IPS-18c (cell line): ENCODE measurements around the gene GRPEL1.

ENCODE experiments used
- H3K4me3 ChIP-seq: 2 replicates; pipeline ENCODE4 v1.7.0; 2013; ENCODE audit warnings: low read depth, mild to moderate bottlenecking, low read length, moderate library complexity; ENCODE audit not compliant: insufficient read depth
- H3K9me3 ChIP-seq: one replicate; pipeline ENCODE4 v1.6.1; 2013; ENCODE audit warnings: mild to moderate bottlenecking, low read length, moderate library complexity; ENCODE audit not compliant: control insufficient read depth, insufficient read depth

Gene GRPEL1

GRCh38 chr4:7021930-7022664 is 45.8 kb downstream of the GRPEL1 start:
- Histone ChIP-seq H3K4me3 (no peak overlapping the region), H3K9me3 (peaks cover 3% of the 10 kb centered on the region)

GRCh38 chr4:7021355-7021754 is 46.5 kb downstream of the GRPEL1 start:
- no peak overlapping the region for H3K4me3 ChIP-seq
- H3K9me3 ChIP-seq = peaks cover 3% of the 10 kb centered on the region

GRCh38 chr4:7020856-7021255 is 47.0 kb downstream of the GRPEL1 start:
- peaks cover 3% of the 10 kb centered on the region for H3K9me3 ChIP-seq
- no peak overlapping the region for H3K4me3 ChIP-seq

GRCh38 chr4:7020290-7020689 is 47.6 kb downstream of the GRPEL1 start:
- no peak overlapping the region for H3K4me3 ChIP-seq
- H3K9me3 ChIP-seq = peaks cover 3% of the 10 kb centered on the region

GRCh38 chr4:7019367-7019766 is 48.5 kb downstream of the GRPEL1 start:
- Histone ChIP-seq H3K4me3 (no peak overlapping the region; the same call in 1 of the 2 replicates), H3K9me3 (peaks cover 3% of the 10 kb centered on the region)

GRCh38 chr4:7018281-7018680 is 49.6 kb downstream of the GRPEL1 start:
- H3K9me3 ChIP-seq = peaks cover 3% of the 10 kb centered on the region
- no peak overlapping the region for H3K4me3 ChIP-seq

- Histone ChIP-seq H3K9me3 (peaks cover 3% of the 10 kb centered on the region), H3K4me3 (no peak overlapping the region)
Measured at GRCh38 chr4:7017446-7018048, 50.3 kb downstream of the GRPEL1 start.

GRCh38 chr4:7016512-7016911 is 51.4 kb downstream of the GRPEL1 start:
- no peak overlapping the region for H3K4me3 ChIP-seq
- H3K9me3 ChIP-seq = peaks cover 3% of the 10 kb centered on the region

GRCh38 chr4:7016086-7016485 is 51.8 kb downstream of the GRPEL1 start:
- no peak overlapping the region for H3K4me3 ChIP-seq
- peaks cover 3% of the 10 kb centered on the region for H3K9me3 ChIP-seq

GRCh38 chr4:7015383-7016035 is 52.4 kb downstream of the GRPEL1 start:
- peaks cover 3% of the 10 kb centered on the region for H3K9me3 ChIP-seq

GRCh38 chr4:7014815-7015214 is 53.0 kb downstream of the GRPEL1 start:
- Histone ChIP-seq H3K9me3 (peaks cover 3% of the 10 kb centered on the region), H3K4me3 (no peak overlapping the region)

More at GRCh38 chr4:7015383-7016035, 52.4 kb downstream of the GRPEL1 start:
- no peak overlapping the region for H3K4me3 ChIP-seq

GRCh38 chr4:7013175-7013574 is 54.7 kb downstream of the GRPEL1 start:
- Histone ChIP-seq H3K9me3 (no peaks in the 10 kb centered on the region), H3K4me3 (no peak overlapping the region)

GRCh38 chr4:7009564-7009963 is 58.3 kb downstream of the GRPEL1 start:
- no peak overlapping the region for H3K4me3 ChIP-seq
- no peaks in the 10 kb centered on the region for H3K9me3 ChIP-seq
